ENCODE measurements around the gene RAPGEF1. TPM values are rescaled to one million over a fixed set of nuclear protein-coding genes. Genes with fewer than 3 reads are reported as not detected.

The RAPGEF1 gene
- total and polyA plus RNA-seq, 2 of the 13 experiments (the other 11 are each of a cell fraction or from before 2014, with no cell fraction given): 21.2 to 38.9 TPM

GRCh38 chr9:131735238-131736128 lies 4.4 kb downstream of the RAPGEF1 start (continued):
- peak; percentile 57; the same call in 1 of the 2 replicates for TF ChIP-seq ZNF281 (CRISPR knock-in tag; IDR thresholded peaks at IDR 0.05; ENCODE audit: borderline replicate concordance)
- TF ChIP-seq ZBTB39 (CRISPR knock-in tag; IDR thresholded peaks at IDR 0.05): peak; percentile 93
- TF ChIP-seq ZNF296 (CRISPR knock-in tag; conservative IDR thresholded peaks at IDR 0.05): no peak
- no peak for TF ChIP-seq GABPA (IDR thresholded peaks at IDR 0.05; ENCODE audit: low read depth, low read length)
- TF ChIP-seq GABPA (CRISPR knock-in tag; IDR thresholded peaks at IDR 0.05; ENCODE audit: low read depth): no peak; the same call in 1 of the 2 replicates
- TF ChIP-seq SIX1 (CRISPR knock-in tag; IDR thresholded peaks at IDR 0.05; ENCODE audit: borderline replicate concordance): peak; percentile 55; the same call in 1 of the 2 replicates
- peak; percentile 51; the same call in 1 of the 2 replicates for TF ChIP-seq ZNF460 (CRISPR knock-in tag; IDR thresholded peaks at IDR 0.05; ENCODE audit: borderline replicate concordance)
- TF ChIP-seq DMAP1 (CRISPR knock-in tag; IDR thresholded peaks at IDR 0.05): 0 out of 2 replicates have a peak, but pooled peaks have one; percentile 41
- TF ChIP-seq PHF8 (CRISPR knock-in tag; IDR thresholded peaks at IDR 0.05): peak; percentile 34; the same call in 1 of the 2 replicates
- TF ChIP-seq ZNF574 (CRISPR knock-in tag; IDR thresholded peaks at IDR 0.05): peak; percentile 65
- peak; percentile 62; the same call in 1 of the 2 replicates for TF ChIP-seq ZNF280B (CRISPR knock-in tag; IDR thresholded peaks at IDR 0.05; ENCODE audit: borderline replicate concordance)
- peak; percentile 31; the same call in 1 of the 2 replicates for TF ChIP-seq PPARG (CRISPR knock-in tag; conservative IDR thresholded peaks at IDR 0.05)
- no peak; the same call in 1 of the 2 replicates for TF ChIP-seq ZNF225 (CRISPR knock-in tag; IDR thresholded peaks at IDR 0.05)
